NT2/D1 (cell line): Measurements from ENCODE around the gene CLSTN2.

Source experiments
- SUZ12 ChIP-seq: IDR thresholded peaks from 2 replicates; pipeline ENCODE4 v1.6.1; 2011; ENCODE audit not compliant: insufficient read length, insufficient read depth; ENCODE audit errors: extremely low read depth
- YY1 ChIP-seq: IDR thresholded peaks from 2 replicates; pipeline ENCODE4 v1.6.1; 2011; ENCODE audit not compliant: insufficient read length, insufficient read depth
- ZNF274 ChIP-seq: IDR thresholded peaks from 2 replicates; pipeline ENCODE4 v1.6.1; 2011; ENCODE audit warnings: mild to moderate bottlenecking, low read depth, low read length

- TF ChIP-seq YY1 (no peak), ZNF274 (no peak), SUZ12 (no peak)
Observed at GRCh38 chr3:140493271-140493670, 558.3 kb downstream of the CLSTN2 start.
